NCI-H2171 (cell line): ENCODE data around the gene PQBP1.
"Not testable (repeated sequence)": the region's sequence is repeated elsewhere in the genome, so short reads cannot be mapped to it uniquely, and the experiment has no call there.

ENCODE experiments used
- DNase-seq: peaks from one replicate; lab custom pipeline; 2025; lab: John Stamatoyannopoulos, UW

Gene PQBP1

GRCh38 chrX:48897625-48898306 is at the start of gene PQBP1, which contains the start of gene TIMM17B:
PQBP1 (plus strand) TSS chrX:48897930; CDS start chrX:48898510, 580 bp downstream.
TIMM17B (minus strand) TSS chrX:48897768; CDS start chrX:48897749, 19 bp downstream.
- peak; percentile 80 for DNase-seq

- DNase-seq, result no peak
These were observed 48.9 kb upstream of the PQBP1 start for GRCh38 chrX:48848847-48849246.

- DNase-seq, result no peak
These were observed 44.9 kb upstream of the PQBP1 start for GRCh38 chrX:48852857-48853256.

GRCh38 chrX:48853494-48853893 is 44.2 kb upstream of the PQBP1 start:
- not testable (repeated sequence) for DNase-seq

- not testable (repeated sequence) for DNase-seq
These were observed 43.5 kb upstream of the PQBP1 start for GRCh38 chrX:48854121-48854804.

GRCh38 chrX:48854898-48855297 is 42.8 kb upstream of the PQBP1 start:
- DNase-seq, result no peak

- DNase-seq, result no peak
These were observed 33.5 kb upstream of the PQBP1 start for GRCh38 chrX:48864210-48864609.

- DNase-seq, result not testable (repeated sequence)
These were observed 25.7 kb upstream of the PQBP1 start for GRCh38 chrX:48872017-48872416.

GRCh38 chrX:48876944-48877343 is 20.8 kb upstream of the PQBP1 start:
- DNase-seq, result not testable (repeated sequence)

GRCh38 chrX:48883729-48884128 is 14.0 kb upstream of the PQBP1 start:
- DNase-seq, result peak; percentile 0

- not testable (repeated sequence) for DNase-seq
These were observed 11.1 kb upstream of the PQBP1 start for GRCh38 chrX:48886586-48886985.

GRCh38 chrX:48890296-48890925 is 7.3 kb upstream of the PQBP1 start:
- peak; percentile 67 for DNase-seq

- DNase-seq, result peak; percentile 8
These were observed 6.8 kb upstream of the PQBP1 start for GRCh38 chrX:48890934-48891401.

GRCh38 chrX:48891402-48892288 is 6.1 kb upstream of the PQBP1 start:
- peak; percentile 86 for DNase-seq

GRCh38 chrX:48892896-48893295 is 4.8 kb upstream of the PQBP1 start:
- no peak for DNase-seq

GRCh38 chrX:48893556-48894348 is 4.0 kb upstream of the PQBP1 start:
- no peak for DNase-seq

- no peak for DNase-seq
These were observed 2.8 kb upstream of the PQBP1 start for GRCh38 chrX:48894891-48895290.

- no peak for DNase-seq
These were observed 1.1 kb upstream of the PQBP1 start for GRCh38 chrX:48896611-48897011.

GRCh38 chrX:48897157-48897624 is 539 bp upstream of the PQBP1 start:
- peak; percentile 74 for DNase-seq

GRCh38 chrX:48899078-48899410 is 1.3 kb downstream of the PQBP1 start:
- no peak for DNase-seq

- no peak for DNase-seq
These were observed 3.3 kb downstream of the PQBP1 start for GRCh38 chrX:48901069-48901468.
